Measurements from ENCODE around the gene CCDC17. TPM values are rescaled to one million over a fixed set of nuclear protein-coding genes. Genes with fewer than 3 reads are reported as not detected.

Gene CCDC17
- total and polyA plus RNA-seq, 7 experiments from 2014 or later = 0.18 to 9.6 (median 5.5) TPM; not detected in 1

GRCh38 chr1:45660336-45660735, 36.5 kb upstream of the CCDC17 start:
- intact Hi-C loops (cut with micrococcal nuclease) = no loop called here
- Histone ChIP-seq H3K9me3 (ENCODE audit: control insufficient read depth in 2 of 3, low read length in 3 of 3) (no peaks in the 10 kb centered on the region), H3K36me3 (ENCODE audit: control insufficient read depth in 2 of 3, insufficient read depth in 3 of 3, low read length in 3 of 3) (peaks cover 22 to 60% (median 29%) of the 10 kb centered on the region in 3 experiments), H3K27me3 (ENCODE audit: control insufficient read depth in 2 of 2, insufficient read depth in 2 of 2, low read length in 2 of 2) (no peaks in the 10 kb centered on the region), H3K4me1 (ENCODE audit: control insufficient read depth in 2 of 2, insufficient read depth in 2 of 2, low read length in 2 of 2) (no peaks in the 10 kb centered on the region), H3K27ac (ENCODE audit: low read depth, low read length) (no peak overlapping the region), H3K4me3 (ENCODE audit: low read length) (no peak overlapping the region)
- ChIA-PET POLR2A (interaction anchor here (3.4 kb wide), 1 partner anchor 24 kb away, joined by 12 read pairs; no protein-coding TSS in a partner anchor), CTCF (no interaction called here)
- Mint-ChIP-seq H3K9me3 (no peaks in the 10 kb centered on the region), H3K4me1 (peaks cover 6 to 29% (median 15%) of the 10 kb centered on the region in 7 donors), H3K4me3 (no peak overlapping the region), H3K27ac (peak overlapping the region in 1 of 9 donors; percentile 58), H3K36me3 (peaks cover 11 to 36% (median 14%) of the 10 kb centered on the region in 5 donors), H3K27me3 (no peaks in the 10 kb centered on the region)
- DNase-seq (no peak), ATAC-seq (no peak)

- no peak for DNase-seq
- intact Hi-C loops (cut with micrococcal nuclease) = no loop called here
- no peaks in the 10 kb centered on the region for H3K27me3 Mint-ChIP-seq
- no peak overlapping the region for H3K4me3 Mint-ChIP-seq
- H3K4me1 ChIP-seq (ENCODE audit: control insufficient read depth in 2 of 2, insufficient read depth in 2 of 2, low read length in 2 of 2) = no peaks in the 10 kb centered on the region
- ChIA-PET POLR2A (interaction anchor here (3.4 kb wide), 1 partner anchor 25 kb away, joined by 12 read pairs; no protein-coding TSS in a partner anchor), CTCF (no interaction called here)
- no peaks in the 10 kb centered on the region for H3K9me3 ChIP-seq (ENCODE audit: control insufficient read depth in 2 of 3, low read length in 3 of 3)
- no peaks in the 10 kb centered on the region for H3K27me3 ChIP-seq (ENCODE audit: control insufficient read depth in 2 of 2, insufficient read depth in 2 of 2, low read length in 2 of 2)
- ATAC-seq = no peak
- H3K4me1 Mint-ChIP-seq = peaks cover 2 to 27% (median 11%) of the 10 kb centered on the region in 7 donors
- no peak overlapping the region for H3K27ac ChIP-seq (ENCODE audit: low read depth, low read length)
- H3K9me3 Mint-ChIP-seq = no peaks in the 10 kb centered on the region
- no peak overlapping the region for H3K4me3 ChIP-seq (ENCODE audit: low read length)
- peaks cover 22 to 71% (median 39%) of the 10 kb centered on the region in 3 experiments for H3K36me3 ChIP-seq (ENCODE audit: control insufficient read depth in 2 of 3, insufficient read depth in 3 of 3, low read length in 3 of 3)
- peak overlapping the region in 1 of 9 donors; percentile 45 for H3K27ac Mint-ChIP-seq
- H3K36me3 Mint-ChIP-seq = peaks cover 13 to 42% (median 18%) of the 10 kb centered on the region in 5 donors
Observed at GRCh38 chr1:45659222-45659621, 35.4 kb upstream of the CCDC17 start.

- peaks cover 13 to 39% (median 17%) of the 10 kb centered on the region in 5 donors for H3K36me3 Mint-ChIP-seq
- no peaks in the 10 kb centered on the region for H3K9me3 Mint-ChIP-seq
- no peak for ATAC-seq
- Histone ChIP-seq H3K4me3 (ENCODE audit: low read length) (no peak overlapping the region), H3K9me3 (ENCODE audit: control insufficient read depth in 2 of 3, low read length in 3 of 3) (no peaks in the 10 kb centered on the region), H3K4me1 (ENCODE audit: control insufficient read depth in 2 of 2, insufficient read depth in 2 of 2, low read length in 2 of 2) (no peaks in the 10 kb centered on the region), H3K27ac (ENCODE audit: low read depth, low read length) (no peak overlapping the region), H3K36me3 (ENCODE audit: control insufficient read depth in 2 of 3, insufficient read depth in 3 of 3, low read length in 3 of 3) (peaks cover 22 to 78% (median 41%) of the 10 kb centered on the region in 3 experiments), H3K27me3 (ENCODE audit: control insufficient read depth in 2 of 2, insufficient read depth in 2 of 2, low read length in 2 of 2) (no peaks in the 10 kb centered on the region)
- H3K4me1 Mint-ChIP-seq = peaks cover 0 to 22% (median 6%) of the 10 kb centered on the region in 7 donors
- H3K27me3 Mint-ChIP-seq = no peaks in the 10 kb centered on the region
- H3K27ac Mint-ChIP-seq = peak overlapping the region in 2 of 9 donors; percentile 34 to 63
- ChIA-PET CTCF (no interaction called here), POLR2A (interaction anchor here (3.4 kb wide), 1 partner anchor 26 kb away, joined by 12 read pairs; no protein-coding TSS in a partner anchor)
- intact Hi-C loops (cut with micrococcal nuclease) = no loop called here
- H3K4me3 Mint-ChIP-seq = no peak overlapping the region
- DNase-seq = no peak
Observed at GRCh38 chr1:45658171-45658570, 34.3 kb upstream of the CCDC17 start.

GRCh38 chr1:45656573-45657226, 32.8 kb upstream of the CCDC17 start:
- no peak overlapping the region for H3K4me3 Mint-ChIP-seq
- CTCF ChIA-PET = no interaction called here
- ATAC-seq = no peak

GRCh38 chr1:45654540-45655280, 30.9 kb upstream of the CCDC17 start:
- DNase-seq = no peak
- Mint-ChIP-seq H3K4me3 (no peak overlapping the region), H3K27me3 (no peaks in the 10 kb centered on the region), H3K4me1 (peaks cover 2 to 19% (median 6%) of the 10 kb centered on the region in 7 donors), H3K9me3 (no peaks in the 10 kb centered on the region), H3K27ac (peak overlapping the region in 1 of 9 donors; percentile 75), H3K36me3 (peaks cover 13 to 43% (median 31%) of the 10 kb centered on the region in 5 donors)
- no peaks in the 10 kb centered on the region for H3K4me1 ChIP-seq (ENCODE audit: control insufficient read depth in 2 of 2, insufficient read depth in 2 of 2, low read length in 2 of 2)
- peaks cover 34 to 90% (median 50%) of the 10 kb centered on the region in 3 experiments for H3K36me3 ChIP-seq (ENCODE audit: control insufficient read depth in 2 of 3, insufficient read depth in 3 of 3, low read length in 3 of 3)
- no peak overlapping the region for H3K27ac ChIP-seq (ENCODE audit: low read depth, low read length)
- ChIA-PET POLR2A (no interaction called here), CTCF (interaction anchor here (0.6 kb wide), 1 partner anchor 941 kb away, joined by 4 read pairs; no protein-coding TSS in a partner anchor)
- ATAC-seq = no peak
- intact Hi-C loops (cut with micrococcal nuclease) = no loop called here
- no peaks in the 10 kb centered on the region for H3K9me3 ChIP-seq (ENCODE audit: control insufficient read depth in 2 of 3, low read length in 3 of 3)
- H3K4me3 ChIP-seq (ENCODE audit: low read length) = no peak overlapping the region
- no peaks in the 10 kb centered on the region for H3K27me3 ChIP-seq (ENCODE audit: control insufficient read depth in 2 of 2, insufficient read depth in 2 of 2, low read length in 2 of 2)

More at GRCh38 chr1:45656573-45657226, 32.8 kb upstream of the CCDC17 start:
- Histone ChIP-seq H3K4me3 (ENCODE audit: low read length) (no peak overlapping the region), H3K36me3 (ENCODE audit: control insufficient read depth in 2 of 3, insufficient read depth in 3 of 3, low read length in 3 of 3) (peaks cover 25 to 85% (median 44%) of the 10 kb centered on the region in 3 experiments), H3K27me3 (ENCODE audit: control insufficient read depth in 2 of 2, insufficient read depth in 2 of 2, low read length in 2 of 2) (no peaks in the 10 kb centered on the region), H3K27ac (ENCODE audit: low read depth, low read length) (no peak overlapping the region), H3K9me3 (ENCODE audit: control insufficient read depth in 2 of 3, low read length in 3 of 3) (no peaks in the 10 kb centered on the region), H3K4me1 (ENCODE audit: control insufficient read depth in 2 of 2, insufficient read depth in 2 of 2, low read length in 2 of 2) (no peaks in the 10 kb centered on the region)
- Mint-ChIP-seq H3K27me3 (no peaks in the 10 kb centered on the region), H3K9me3 (no peaks in the 10 kb centered on the region), H3K27ac (peak overlapping the region in 2 of 9 donors; percentile 31 to 53), H3K36me3 (peaks cover 13 to 48% (median 23%) of the 10 kb centered on the region in 5 donors), H3K4me1 (peaks cover 0 to 15% (median 2%) of the 10 kb centered on the region in 7 donors)
- intact Hi-C loops (cut with micrococcal nuclease) = no loop called here
- POLR2A ChIA-PET = interaction anchor here (0.6 kb wide), 4 partner anchors 94 to 718 kb away, joined by 3 to 5 read pairs (median 4); no protein-coding TSS in a partner anchor
- DNase-seq = no peak

GRCh38 chr1:45647248-45648021, 23.6 kb upstream of the CCDC17 start:
- Mint-ChIP-seq H3K27me3 (no peaks in the 10 kb centered on the region), H3K4me3 (peak overlapping the region in 1 of 10 donors; percentile 6), H3K9me3 (no peaks in the 10 kb centered on the region), H3K36me3 (peaks cover 0 to 24% (median 7%) of the 10 kb centered on the region in 5 donors), H3K4me1 (peaks cover 0 to 35% (median 27%) of the 10 kb centered on the region in 7 donors), H3K27ac (peak overlapping the region in 6 of 9 donors; percentile 34 to 83 (median 49))
- Histone ChIP-seq H3K27ac (ENCODE audit: low read depth, low read length) (no peak overlapping the region), H3K4me1 (ENCODE audit: control insufficient read depth in 2 of 2, insufficient read depth in 2 of 2, low read length in 2 of 2) (no peaks in the 10 kb centered on the region), H3K4me3 (ENCODE audit: low read length) (no peak overlapping the region), H3K9me3 (ENCODE audit: control insufficient read depth in 2 of 3, low read length in 3 of 3) (no peaks in the 10 kb centered on the region), H3K36me3 (ENCODE audit: control insufficient read depth in 2 of 3, insufficient read depth in 3 of 3, low read length in 3 of 3) (peaks cover 11 to 27% (median 19%) of the 10 kb centered on the region in 3 experiments), H3K27me3 (ENCODE audit: control insufficient read depth in 2 of 2, insufficient read depth in 2 of 2, low read length in 2 of 2) (no peaks in the 10 kb centered on the region)
- ChIA-PET POLR2A (interaction anchor here (0.7 kb wide), 1 partner anchor 39 kb away, joined by 4 read pairs; the partner anchor contains the start of gene GPBP1L1), CTCF (no interaction called here)
- intact Hi-C loops (cut with micrococcal nuclease) = no loop called here
- DNase-seq = no peak
- ATAC-seq = peak; percentile 61

All from naive thymus-derived CD4-positive, alpha-beta T cell (primary cell).